ENCODE results near the gene JMJD8. TPM values are rescaled to one million over a fixed set of nuclear protein-coding genes. Genes with fewer than 3 reads are reported as not detected.
A peak's percentile ranks its signal among the peaks of the same experiment; 100 is the strongest.

Gene JMJD8
- total and polyA plus RNA-seq, 9 of the 15 experiments (the other 6 are each of a cell fraction or from before 2014, with no cell fraction given) = 1.2 to 50.6 (median 29.3) TPM

DNA sequence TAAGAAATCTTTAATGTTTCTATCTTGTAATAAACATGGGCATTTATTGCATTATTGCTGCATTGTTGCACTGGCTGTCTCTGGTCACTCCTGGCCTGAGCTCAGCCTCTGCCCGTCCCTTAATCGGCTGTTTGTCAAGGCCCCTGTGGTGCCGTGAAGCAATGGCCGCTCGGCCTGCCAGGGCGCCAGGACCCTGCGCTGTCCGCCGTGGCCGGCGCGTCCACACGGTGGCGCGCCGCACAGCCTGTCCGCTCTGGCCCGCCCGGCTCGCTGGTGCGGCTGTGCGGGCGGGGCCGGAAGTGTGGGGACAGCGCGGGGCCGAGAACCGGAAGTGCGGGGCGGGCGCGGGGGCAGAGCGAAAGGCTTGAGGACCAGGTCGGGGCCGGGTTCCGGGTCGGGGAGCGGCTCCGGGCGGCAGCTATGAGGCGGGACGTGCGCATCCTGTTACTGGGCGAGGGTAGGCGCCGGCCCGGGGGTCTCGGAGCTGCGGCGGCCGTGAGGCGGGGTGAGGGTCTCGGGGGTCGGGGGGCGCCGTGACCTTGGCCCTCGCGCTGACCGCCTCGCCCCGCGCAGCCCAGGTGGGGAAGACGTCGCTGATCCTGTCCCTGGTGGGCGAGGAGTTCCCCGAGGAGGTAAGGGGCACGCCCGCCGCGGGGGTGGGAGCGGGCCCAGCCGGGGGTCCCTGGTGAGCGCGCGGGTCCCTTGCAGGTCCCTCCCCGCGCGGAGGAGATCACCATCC, 16.2 kb downstream of the JMJD8 start, which contains the start of gene RHOT2 (continued):
- TF ChIP-seq CXXC5 (CRISPR knock-in tag; IDR thresholded peaks at IDR 0.05) (peak; percentile 89), TBP (optimal IDR thresholded peaks at IDR 0.05; ENCODE audit: low read depth, low read length) (peak; percentile 56), ZKSCAN1 (IDR thresholded peaks at IDR 0.05; ENCODE audit: low read depth, low read length) (peak; percentile 83), ATF3 (IDR thresholded peaks at IDR 0.05) (no peak), ATF3 (CRISPR knock-in tag; conservative IDR thresholded peaks at IDR 0.05) (no peak), SP1 (CRISPR knock-in tag; IDR thresholded peaks at IDR 0.05) (no peak), MYC (IDR thresholded peaks at IDR 0.05; ENCODE audit: low read depth, low read length) (peak; percentile 88), MYC (CRISPR knock-in tag; IDR thresholded peaks at IDR 0.05; ENCODE audit: borderline replicate concordance, low read depth) (no peak), ZNF77 (CRISPR knock-in tag; IDR thresholded peaks at IDR 0.05) (no peak), GATAD2B (IDR thresholded peaks at IDR 0.05; ENCODE audit: borderline replicate concordance) (peak; percentile 95), HDAC1 (IDR thresholded peaks at IDR 0.05) (peak in 1 of 2 experiments; percentile 73; a peak in 2 of 4 replicates), BRF1 (IDR thresholded peaks at IDR 0.05; ENCODE audit: borderline replicate concordance, extremely low read depth, insufficient read length) (no peak), KLF1 (tag; IDR thresholded peaks at IDR 0.05) (peak; percentile 68), HCFC1 (IDR thresholded peaks at IDR 0.05; ENCODE audit: low read depth, low read length) (peak; percentile 88), UBTF (IDR thresholded peaks at IDR 0.05; ENCODE audit: borderline replicate concordance in 1 of 2, low read depth in 2 of 2, low read length in 2 of 2) (peak in 1 of 2 experiments; percentile 43; a peak in 1 of 4 replicates), PML (IDR thresholded peaks at IDR 0.05; ENCODE audit: low read length) (peak; percentile 18; the same call in 1 of the 2 replicates), RBFOX2 (IDR thresholded peaks at IDR 0.05; ENCODE audit: low read depth, low read length) (peak; percentile 79), NFE2 (IDR thresholded peaks at IDR 0.05; ENCODE audit: low read depth) (no peak)
- TF ChIP-seq, protein P1, sequence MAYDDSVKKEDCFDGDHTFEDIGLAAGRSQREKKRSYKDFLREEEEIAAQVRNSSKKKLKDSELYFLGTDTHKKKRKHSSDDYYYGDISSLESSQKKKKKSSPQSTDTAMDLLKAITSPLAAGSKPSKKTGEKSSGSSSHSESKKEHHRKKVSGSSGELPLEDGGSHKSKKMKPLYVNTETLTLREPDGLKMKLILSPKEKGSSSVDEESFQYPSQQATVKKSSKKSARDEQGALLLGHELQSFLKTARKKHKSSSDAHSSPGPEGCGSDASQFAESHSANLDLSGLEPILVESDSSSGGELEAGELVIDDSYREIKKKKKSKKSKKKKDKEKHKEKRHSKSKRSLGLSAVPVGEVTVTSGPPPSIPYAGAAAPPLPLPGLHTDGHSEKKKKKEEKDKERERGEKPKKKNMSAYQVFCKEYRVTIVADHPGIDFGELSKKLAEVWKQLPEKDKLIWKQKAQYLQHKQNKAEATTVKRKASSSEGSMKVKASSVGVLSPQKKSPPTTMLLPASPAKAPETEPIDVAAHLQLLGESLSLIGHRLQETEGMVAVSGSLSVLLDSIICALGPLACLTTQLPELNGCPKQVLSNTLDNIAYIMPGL (CRISPR knock-in tag; IDR thresholded peaks at IDR 0.05) = peak; percentile 82; the same call in 1 of the 2 replicates
- TF ChIP-seq, protein P2, sequence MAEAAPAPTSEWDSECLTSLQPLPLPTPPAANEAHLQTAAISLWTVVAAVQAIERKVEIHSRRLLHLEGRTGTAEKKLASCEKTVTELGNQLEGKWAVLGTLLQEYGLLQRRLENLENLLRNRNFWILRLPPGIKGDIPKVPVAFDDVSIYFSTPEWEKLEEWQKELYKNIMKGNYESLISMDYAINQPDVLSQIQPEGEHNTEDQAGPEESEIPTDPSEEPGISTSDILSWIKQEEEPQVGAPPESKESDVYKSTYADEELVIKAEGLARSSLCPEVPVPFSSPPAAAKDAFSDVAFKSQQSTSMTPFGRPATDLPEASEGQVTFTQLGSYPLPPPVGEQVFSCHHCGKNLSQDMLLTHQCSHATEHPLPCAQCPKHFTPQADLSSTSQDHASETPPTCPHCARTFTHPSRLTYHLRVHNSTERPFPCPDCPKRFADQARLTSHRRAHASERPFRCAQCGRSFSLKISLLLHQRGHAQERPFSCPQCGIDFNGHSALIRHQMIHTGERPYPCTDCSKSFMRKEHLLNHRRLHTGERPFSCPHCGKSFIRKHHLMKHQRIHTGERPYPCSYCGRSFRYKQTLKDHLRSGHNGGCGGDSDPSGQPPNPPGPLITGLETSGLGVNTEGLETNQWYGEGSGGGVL (CRISPR knock-in tag; IDR thresholded peaks at IDR 0.05) = no peak
- TF ChIP-seq, protein P3, sequence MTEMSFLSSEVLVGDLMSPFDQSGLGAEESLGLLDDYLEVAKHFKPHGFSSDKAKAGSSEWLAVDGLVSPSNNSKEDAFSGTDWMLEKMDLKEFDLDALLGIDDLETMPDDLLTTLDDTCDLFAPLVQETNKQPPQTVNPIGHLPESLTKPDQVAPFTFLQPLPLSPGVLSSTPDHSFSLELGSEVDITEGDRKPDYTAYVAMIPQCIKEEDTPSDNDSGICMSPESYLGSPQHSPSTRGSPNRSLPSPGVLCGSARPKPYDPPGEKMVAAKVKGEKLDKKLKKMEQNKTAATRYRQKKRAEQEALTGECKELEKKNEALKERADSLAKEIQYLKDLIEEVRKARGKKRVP (CRISPR knock-in tag; IDR thresholded peaks at IDR 0.05) = no peak

All from K562 (cell line).